ENCODE data around the gene PPP1R11. TPM values are rescaled to one million over a fixed set of nuclear protein-coding genes. Genes with fewer than 3 reads are reported as not detected.
A peak's percentile ranks its signal among the peaks of the same experiment; 100 is the strongest.

The PPP1R11 gene
- total RNA-seq, 2 donors from 2014 or later: 32.4 to 35.2 TPM

DNA sequence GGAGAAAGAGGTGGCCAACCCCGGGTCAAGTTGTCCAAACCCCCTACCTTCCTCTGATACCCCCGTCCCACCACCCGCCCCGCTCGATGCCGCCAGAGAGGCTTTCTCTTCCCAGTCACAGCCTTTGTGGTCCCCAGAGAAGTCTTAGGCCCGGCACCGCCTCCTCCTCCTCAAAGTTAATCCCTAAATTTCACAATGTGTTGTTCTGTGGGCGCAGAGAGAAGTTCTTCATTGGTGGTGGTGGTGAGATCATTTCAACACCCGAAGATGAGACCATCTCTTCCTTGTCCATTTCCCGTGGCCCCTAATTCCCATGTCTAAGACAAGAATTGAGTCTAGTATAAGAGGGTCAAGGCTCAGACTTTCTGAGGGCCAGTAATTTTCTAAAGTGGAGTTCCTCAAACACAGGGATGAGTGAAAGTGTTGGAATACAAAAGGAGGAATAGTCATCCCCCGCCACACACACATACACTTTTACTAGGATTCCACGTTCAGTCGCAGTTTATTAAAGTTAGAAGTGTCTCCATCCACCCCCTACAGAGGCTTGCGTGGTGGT lies 35.5 kb downstream of the PPP1R11 start:
- Mint-ChIP-seq H3K36me3 (ENCODE audit: low read depth) (no peaks in the 10 kb centered on the region), H3K4me3 (peak overlapping the region; percentile 57), H3K9me3 (no peaks in the 10 kb centered on the region), H3K27me3 (ENCODE audit: insufficient read depth) (peaks cover 92% of the 10 kb centered on the region), H3K4me1 (peaks cover 28% of the 10 kb centered on the region), H3K27ac (no peak overlapping the region)
- TF ChIP-seq, protein P1, sequence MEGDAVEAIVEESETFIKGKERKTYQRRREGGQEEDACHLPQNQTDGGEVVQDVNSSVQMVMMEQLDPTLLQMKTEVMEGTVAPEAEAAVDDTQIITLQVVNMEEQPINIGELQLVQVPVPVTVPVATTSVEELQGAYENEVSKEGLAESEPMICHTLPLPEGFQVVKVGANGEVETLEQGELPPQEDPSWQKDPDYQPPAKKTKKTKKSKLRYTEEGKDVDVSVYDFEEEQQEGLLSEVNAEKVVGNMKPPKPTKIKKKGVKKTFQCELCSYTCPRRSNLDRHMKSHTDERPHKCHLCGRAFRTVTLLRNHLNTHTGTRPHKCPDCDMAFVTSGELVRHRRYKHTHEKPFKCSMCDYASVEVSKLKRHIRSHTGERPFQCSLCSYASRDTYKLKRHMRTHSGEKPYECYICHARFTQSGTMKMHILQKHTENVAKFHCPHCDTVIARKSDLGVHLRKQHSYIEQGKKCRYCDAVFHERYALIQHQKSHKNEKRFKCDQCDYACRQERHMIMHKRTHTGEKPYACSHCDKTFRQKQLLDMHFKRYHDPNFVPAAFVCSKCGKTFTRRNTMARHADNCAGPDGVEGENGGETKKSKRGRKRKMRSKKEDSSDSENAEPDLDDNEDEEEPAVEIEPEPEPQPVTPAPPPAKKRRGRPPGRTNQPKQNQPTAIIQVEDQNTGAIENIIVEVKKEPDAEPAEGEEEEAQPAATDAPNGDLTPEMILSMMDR (conservative IDR thresholded peaks at IDR 0.05): no peak
- H3K36me3 ChIP-seq (ENCODE audit: control insufficient read depth, insufficient read depth, low read length): no peaks in the 10 kb centered on the region
- H3K27me3 ChIP-seq (ENCODE audit: control insufficient read depth, insufficient read depth, low read length, poor library complexity, severe bottlenecking): peaks cover 88% of the 10 kb centered on the region
- no peaks in the 10 kb centered on the region for H3K4me1 ChIP-seq (ENCODE audit: control insufficient read depth, insufficient read depth, low read length)
- no peak for DNase-seq
- H3K4me3 ChIP-seq (ENCODE audit: low read length): peak overlapping the region; percentile 76
- 42 to 83% methylated on average over 4 to 15 of the region's 15 CpGs for WGBS, 2 experiments (ENCODE audit: insufficient coverage in 1 of 2, insufficient read length in 1 of 2)
- H3K9ac ChIP-seq (ENCODE audit: extremely low read depth, low read length, poor library complexity, severe bottlenecking): no peak overlapping the region
- H3K27ac ChIP-seq (ENCODE audit: low read depth, low read length): no peak overlapping the region
- no peaks in the 10 kb centered on the region for H3K9me3 ChIP-seq (ENCODE audit: control insufficient read depth, low read length)

DNA sequence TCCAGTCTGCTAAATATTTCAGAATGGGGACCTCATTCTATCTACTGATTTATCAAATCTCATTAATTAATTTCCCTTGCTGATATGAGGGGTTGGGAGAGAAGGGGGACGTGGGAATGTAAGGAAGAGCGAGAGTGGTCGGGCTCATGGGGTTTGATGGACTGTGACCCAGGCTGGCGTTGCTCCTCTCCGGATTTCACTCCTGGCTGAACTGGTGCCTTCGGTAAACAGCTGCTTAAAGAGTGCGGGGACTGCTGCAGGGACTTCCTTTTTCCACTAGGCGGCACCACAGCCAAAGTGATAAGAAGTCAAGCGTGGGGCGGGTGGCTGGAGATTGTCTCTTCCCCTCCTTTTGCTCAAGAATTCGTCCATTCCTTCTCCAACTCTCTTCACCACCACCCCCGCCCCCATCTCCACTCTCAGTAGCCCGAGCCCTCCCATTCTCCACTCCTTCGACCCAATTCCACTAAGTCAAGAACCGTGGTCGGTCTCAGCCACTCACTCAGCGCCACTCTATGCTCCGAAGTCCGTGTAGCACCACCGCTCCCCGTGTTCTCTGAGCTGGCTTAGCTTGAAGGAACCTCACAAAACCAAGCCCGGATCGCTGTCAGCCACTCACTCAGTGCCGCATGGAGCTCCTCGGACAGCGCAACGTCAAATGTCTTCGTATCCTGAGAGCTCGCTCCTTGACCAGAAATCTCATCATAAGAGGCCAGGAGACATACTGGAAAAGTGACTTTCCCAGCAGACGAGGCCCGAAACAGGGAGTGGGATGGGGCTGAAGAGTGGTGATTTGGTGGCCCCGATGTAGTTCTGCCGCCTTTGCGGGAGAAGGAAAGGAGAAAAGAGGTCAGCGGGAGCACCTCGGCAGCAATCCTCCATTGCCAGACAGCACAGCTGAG lies 36.2 kb downstream of the PPP1R11 start:
- 11 to 19% methylated on average over 25 to 36 of the region's 36 CpGs for WGBS, 2 experiments (ENCODE audit: insufficient coverage in 1 of 2, insufficient read length in 1 of 2)
- Histone ChIP-seq H3K9me3 (ENCODE audit: control insufficient read depth, low read length) (no peaks in the 10 kb centered on the region), H3K36me3 (ENCODE audit: control insufficient read depth, insufficient read depth, low read length) (no peaks in the 10 kb centered on the region), H3K4me3 (ENCODE audit: low read length) (peak overlapping the region; percentile 82), H3K4me1 (ENCODE audit: control insufficient read depth, insufficient read depth, low read length) (no peaks in the 10 kb centered on the region), H3K27me3 (ENCODE audit: control insufficient read depth, insufficient read depth, low read length, poor library complexity, severe bottlenecking) (peaks cover 87% of the 10 kb centered on the region), H3K27ac (ENCODE audit: low read depth, low read length) (no peak overlapping the region), H3K9ac (ENCODE audit: extremely low read depth, low read length, poor library complexity, severe bottlenecking) (no peak overlapping the region)
- Mint-ChIP-seq H3K4me1 (peaks cover 25% of the 10 kb centered on the region), H3K4me3 (peak overlapping the region; percentile 57), H3K27ac (no peak overlapping the region), H3K27me3 (ENCODE audit: insufficient read depth) (peaks cover 92% of the 10 kb centered on the region), H3K36me3 (ENCODE audit: low read depth) (no peaks in the 10 kb centered on the region), H3K9me3 (no peaks in the 10 kb centered on the region)
- peak; percentile 95 for DNase-seq
- TF ChIP-seq, protein P1 (conservative IDR thresholded peaks at IDR 0.05): peak; percentile 94

DNA sequence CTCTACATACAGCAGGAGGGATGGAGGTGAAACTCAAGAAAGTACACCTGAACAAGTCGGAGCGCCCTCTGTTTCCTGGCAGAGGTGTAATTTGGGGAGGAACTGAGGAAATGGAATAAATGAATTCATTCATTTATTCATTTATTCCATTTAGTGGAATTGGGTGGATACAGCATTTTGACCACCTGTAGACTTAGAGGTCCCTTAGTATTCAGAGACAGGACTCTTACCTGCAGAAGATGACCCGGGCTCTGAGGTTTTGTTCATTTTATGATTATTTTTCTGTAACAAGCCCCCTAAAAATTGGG lies 36.8 kb downstream of the PPP1R11 start:
- Histone ChIP-seq H3K4me3 (ENCODE audit: low read length) (peak overlapping the region; percentile 82), H3K36me3 (ENCODE audit: control insufficient read depth, insufficient read depth, low read length) (no peaks in the 10 kb centered on the region)
- no peaks in the 10 kb centered on the region for H3K36me3 Mint-ChIP-seq (ENCODE audit: low read depth)

More for the DNA sequence above, 36.8 kb downstream of the PPP1R11 start:
- Histone ChIP-seq H3K27me3 (ENCODE audit: control insufficient read depth, insufficient read depth, low read length, poor library complexity, severe bottlenecking) (peaks cover 86% of the 10 kb centered on the region), H3K27ac (ENCODE audit: low read depth, low read length) (no peak overlapping the region), H3K9me3 (ENCODE audit: control insufficient read depth, low read length) (no peaks in the 10 kb centered on the region), H3K9ac (ENCODE audit: extremely low read depth, low read length, poor library complexity, severe bottlenecking) (no peak overlapping the region), H3K4me1 (ENCODE audit: control insufficient read depth, insufficient read depth, low read length) (no peaks in the 10 kb centered on the region)
- WGBS, 2 experiments (ENCODE audit: insufficient coverage in 1 of 2, insufficient read length in 1 of 2): 54% methylated on average over 3 of the region's 3 CpGs; no CpG with 5 or more reads in 1 of the 2 experiments
- peaks cover 91% of the 10 kb centered on the region for H3K27me3 Mint-ChIP-seq (ENCODE audit: insufficient read depth)
- H3K9me3 Mint-ChIP-seq: no peaks in the 10 kb centered on the region
- H3K4me1 Mint-ChIP-seq: peaks cover 25% of the 10 kb centered on the region
- peak overlapping the region; percentile 57 for H3K4me3 Mint-ChIP-seq
- H3K27ac Mint-ChIP-seq: no peak overlapping the region
- TF ChIP-seq, protein P1 (conservative IDR thresholded peaks at IDR 0.05): no peak
- DNase-seq: no peak

All from endodermal cell (in vitro differentiated cells).